Measurements from ENCODE around the gene HSD11B1.

DNA sequence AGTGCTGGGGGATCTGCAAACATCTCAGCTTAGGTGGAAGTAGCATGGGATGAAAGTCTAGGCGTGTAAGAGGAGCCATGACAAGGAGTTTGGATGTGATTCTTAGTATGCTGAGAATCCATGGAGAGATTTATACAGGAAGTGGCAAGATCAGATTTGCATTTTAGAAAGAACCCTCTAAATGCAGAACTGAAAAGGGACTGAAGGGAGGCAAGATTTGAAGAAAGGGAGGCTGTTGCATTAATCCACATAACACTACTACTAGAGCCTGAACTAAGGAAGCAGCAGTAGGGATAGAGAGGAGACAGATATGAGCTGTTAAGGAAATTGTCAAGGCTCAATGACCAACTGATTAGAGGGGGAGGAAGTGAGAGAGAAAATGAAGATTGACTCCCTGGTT lies 69.9 kb downstream of the HSD11B1 start:
- TF ChIP-seq, protein P1, sequence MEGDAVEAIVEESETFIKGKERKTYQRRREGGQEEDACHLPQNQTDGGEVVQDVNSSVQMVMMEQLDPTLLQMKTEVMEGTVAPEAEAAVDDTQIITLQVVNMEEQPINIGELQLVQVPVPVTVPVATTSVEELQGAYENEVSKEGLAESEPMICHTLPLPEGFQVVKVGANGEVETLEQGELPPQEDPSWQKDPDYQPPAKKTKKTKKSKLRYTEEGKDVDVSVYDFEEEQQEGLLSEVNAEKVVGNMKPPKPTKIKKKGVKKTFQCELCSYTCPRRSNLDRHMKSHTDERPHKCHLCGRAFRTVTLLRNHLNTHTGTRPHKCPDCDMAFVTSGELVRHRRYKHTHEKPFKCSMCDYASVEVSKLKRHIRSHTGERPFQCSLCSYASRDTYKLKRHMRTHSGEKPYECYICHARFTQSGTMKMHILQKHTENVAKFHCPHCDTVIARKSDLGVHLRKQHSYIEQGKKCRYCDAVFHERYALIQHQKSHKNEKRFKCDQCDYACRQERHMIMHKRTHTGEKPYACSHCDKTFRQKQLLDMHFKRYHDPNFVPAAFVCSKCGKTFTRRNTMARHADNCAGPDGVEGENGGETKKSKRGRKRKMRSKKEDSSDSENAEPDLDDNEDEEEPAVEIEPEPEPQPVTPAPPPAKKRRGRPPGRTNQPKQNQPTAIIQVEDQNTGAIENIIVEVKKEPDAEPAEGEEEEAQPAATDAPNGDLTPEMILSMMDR (IDR thresholded peaks at IDR 0.05; ENCODE audit: low read length): no peak
- no peak for TF ChIP-seq EZH2phosphoT487 (IDR thresholded peaks at IDR 0.05; ENCODE audit: low read length)
- no peak for TF ChIP-seq EZH2 (optimal IDR thresholded peaks at IDR 0.05; ENCODE audit: low read depth, low read length)
